T-helper 2 cell treated with Interferon-gamma antibody and Interleukin-4, amounts not matched to agents 100 ng/mL and 5 ng/mL, for 36 hours (primary cell): ENCODE results near the gene KRR1. TPM values are rescaled to one million over a fixed set of nuclear protein-coding genes. Genes with fewer than 3 reads are reported as not detected.
"Not testable (repeated sequence)": the region's sequence is repeated elsewhere in the genome, so short reads cannot be mapped to it uniquely, and the experiment has no call there.

ENCODE experiments used
- intact Hi-C: fragments of 100-400 bp; cut with micrococcal nuclease; formaldehyde crosslinking; loops from one replicate; pipeline ENCODE4 v1.15.1; 2023
- total RNA-seq: library from RNA; stranded (reverse); gene quantifications from 2 replicates; pipeline ENCODE4 v1.2.3, GENCODE V29; 2022

Gene KRR1
- total RNA-seq, 1 donor from 2014 or later, result 80.6 TPM

- intact Hi-C loops, result loop anchor here (1.0 to 5.0 kb wide), 4 partner anchors 290 to 928 kb away; partner anchors contain the start of gene BBS10
These were observed 15.5 kb upstream of the KRR1 start for GRCh38 chr12:75526655-75527511.

DNA sequence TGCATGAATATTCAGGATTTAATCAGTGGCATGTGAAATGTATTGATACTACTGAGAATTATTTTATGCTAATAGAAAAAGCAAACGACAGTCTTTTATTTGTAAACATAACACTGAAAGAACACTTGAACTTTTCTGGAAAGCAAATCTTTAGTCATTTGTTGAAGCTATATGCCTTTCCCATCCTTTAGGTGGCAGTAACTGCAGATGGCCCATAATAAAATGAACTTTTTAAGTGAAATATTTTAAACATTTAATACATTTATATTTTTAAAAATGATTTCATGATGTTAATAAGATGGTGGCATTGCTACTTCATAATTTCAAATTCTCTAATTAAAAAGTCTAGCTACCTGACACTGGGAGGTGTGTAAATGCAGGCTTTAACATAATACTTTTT is 13.9 kb upstream of the KRR1 start:
- intact Hi-C loops, result loop anchor here (5.0 kb wide), 1 partner anchor 292 kb away; no protein-coding TSS in a partner anchor

- intact Hi-C loops, result not testable (repeated sequence)
These were observed 10.7 kb upstream of the KRR1 start for GRCh38 chr12:75522124-75522523.

DNA sequence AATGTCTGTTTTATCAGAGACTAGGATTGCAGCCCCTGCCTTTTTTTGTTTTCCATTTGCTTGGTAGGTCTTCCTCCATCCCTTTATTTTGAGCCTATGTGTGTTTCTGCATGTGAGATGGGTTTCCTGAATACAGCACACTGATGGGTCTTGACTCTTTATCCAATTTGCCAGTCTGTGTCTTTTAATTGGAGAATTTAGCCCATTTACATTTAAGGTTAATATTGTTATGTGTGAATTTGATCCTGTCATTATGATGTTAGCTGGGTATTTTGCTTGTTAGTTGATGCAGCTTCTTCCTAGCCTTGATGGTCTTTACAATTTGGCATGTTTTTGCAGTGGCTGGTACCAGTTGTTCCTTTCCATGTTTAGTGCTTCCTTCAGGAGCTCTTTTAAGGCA is 9.8 kb upstream of the KRR1 start:
- intact Hi-C loops, result not testable (repeated sequence)

DNA sequence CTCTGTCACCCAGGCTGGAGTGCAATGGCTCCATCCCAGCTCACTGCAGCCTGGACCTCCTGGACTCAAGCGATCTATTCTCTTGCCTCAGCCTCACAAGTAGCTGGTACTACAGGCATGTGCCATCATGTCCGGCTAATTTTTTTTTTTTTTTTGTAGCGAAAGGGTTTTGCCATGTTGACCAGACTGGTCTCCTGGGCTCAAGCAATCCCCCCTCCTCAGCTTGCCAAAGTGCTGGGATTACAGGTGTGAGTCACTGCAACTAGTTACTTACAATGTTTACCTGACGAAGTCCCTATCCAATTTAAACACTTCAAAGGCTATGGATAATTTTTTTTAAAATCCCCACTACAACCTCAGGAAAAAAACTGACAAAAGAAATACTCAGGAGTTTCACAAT is 1.8 kb downstream of the KRR1 start:
- intact Hi-C loops, result loop anchor here (2.0 to 10.0 kb wide), 5 partner anchors 213 to 1255 kb away; partner anchors contain the start of gene ZDHHC17

DNA sequence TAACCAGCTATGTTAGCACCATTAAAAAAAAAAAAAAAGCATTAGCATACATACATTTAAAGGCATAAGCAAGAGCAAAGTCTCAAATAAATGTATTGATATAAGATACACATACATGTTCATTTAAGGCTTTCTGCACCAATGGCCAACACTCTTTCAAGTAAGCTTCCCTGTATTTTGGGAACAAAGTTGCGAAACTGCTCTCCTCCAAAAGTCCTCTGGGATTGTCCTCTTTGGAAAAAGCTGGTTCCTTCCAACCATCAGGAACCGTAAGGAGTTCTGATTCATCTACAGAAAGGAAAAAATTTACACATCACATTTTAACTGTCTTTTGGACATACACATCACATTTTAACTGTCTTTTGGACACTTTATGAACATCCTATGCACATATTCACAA is 3.2 kb downstream of the KRR1 start:
- intact Hi-C loops, result no loop called here

DNA sequence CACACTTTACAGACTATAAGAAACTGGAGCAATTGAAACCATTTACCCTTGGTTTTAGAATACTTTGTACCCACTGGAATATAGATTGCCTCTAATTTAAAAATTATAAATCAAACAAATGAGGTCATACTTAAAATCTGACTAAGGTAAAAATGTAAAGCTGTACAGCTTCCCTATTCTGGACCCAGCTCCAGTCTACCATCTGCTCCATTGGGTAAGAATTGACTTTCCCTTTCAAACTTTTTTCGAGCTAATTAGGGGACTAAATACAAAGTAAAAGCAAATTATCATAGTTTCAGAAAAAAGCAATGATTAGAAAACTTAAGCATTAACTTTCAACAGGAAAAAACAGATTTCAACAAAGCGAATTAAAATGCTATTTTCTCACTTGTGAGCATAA is 4.3 kb downstream of the KRR1 start:
- intact Hi-C loops, result no loop called here

DNA sequence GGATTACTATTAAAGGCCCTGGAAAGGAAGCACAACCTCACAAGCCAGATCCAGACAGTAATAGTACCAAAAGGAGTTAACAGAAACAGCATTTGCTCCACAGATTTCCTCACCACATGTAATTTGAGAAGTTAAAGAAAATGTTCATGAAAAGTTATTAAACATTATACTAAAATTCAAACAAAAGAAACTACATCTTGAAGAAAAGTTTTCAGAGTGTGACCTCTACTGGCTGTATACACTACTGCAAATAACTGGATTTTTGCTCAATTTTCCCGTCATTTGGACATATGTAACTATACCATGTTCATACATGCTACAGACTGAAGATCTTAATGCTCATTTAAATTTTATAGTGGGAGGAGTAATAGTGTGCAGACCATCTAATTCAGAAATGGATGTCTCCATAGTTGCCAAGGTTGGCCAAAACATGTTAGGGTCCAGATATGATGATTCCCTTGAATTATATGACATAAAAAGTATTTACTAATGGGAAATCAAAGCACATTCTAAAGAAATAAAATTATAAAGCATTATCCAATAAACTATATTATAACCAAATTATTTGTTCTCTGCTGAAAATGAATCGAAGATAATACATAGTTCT is 5.6 kb downstream of the KRR1 start:
- intact Hi-C loops, result loop anchor here (1.0 to 2.0 kb wide), 2 partner anchors 69 to 172 kb away; partner anchors contain the start of gene GLIPR1L1

DNA sequence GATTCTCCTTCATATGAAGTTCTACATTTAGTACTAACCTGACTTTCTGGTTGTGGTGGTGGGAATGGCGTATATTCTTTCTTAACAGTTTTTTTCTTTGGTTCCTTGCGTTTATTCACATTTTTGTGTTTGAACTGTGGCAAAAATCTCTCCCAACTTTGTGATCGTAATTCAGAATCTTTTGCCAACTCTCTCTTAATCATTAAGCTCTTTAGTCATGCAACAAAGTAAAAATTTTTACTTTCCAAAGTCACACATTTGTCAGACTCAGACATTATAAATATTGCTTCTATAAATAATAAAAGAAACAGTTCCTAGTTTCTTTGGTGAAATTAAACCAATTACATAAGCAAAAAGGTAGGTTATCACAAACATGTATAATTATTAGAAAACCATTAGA is 7.5 kb downstream of the KRR1 start:
- intact Hi-C loops, result loop anchor here (2.0 kb wide), 1 partner anchor 67 kb away; no protein-coding TSS in a partner anchor

DNA sequence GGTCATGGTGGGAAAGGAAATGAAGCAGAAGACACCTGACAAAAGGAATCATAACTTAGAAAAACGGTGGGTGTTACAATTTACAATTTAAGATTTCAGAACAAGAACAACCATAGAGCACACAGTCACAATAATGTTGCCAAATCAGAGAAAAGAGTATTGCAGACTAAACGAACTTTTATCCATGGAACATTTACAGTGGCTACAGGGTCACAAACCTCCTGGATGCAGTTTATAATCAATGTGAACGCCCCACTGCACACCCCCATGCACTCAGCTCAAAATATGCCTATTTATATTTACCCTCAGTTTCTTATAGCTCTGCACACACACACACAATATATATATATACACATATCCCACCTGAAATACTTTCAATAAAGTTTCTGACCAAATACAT is 8.0 kb downstream of the KRR1 start:
- intact Hi-C loops, result no loop called here

DNA sequence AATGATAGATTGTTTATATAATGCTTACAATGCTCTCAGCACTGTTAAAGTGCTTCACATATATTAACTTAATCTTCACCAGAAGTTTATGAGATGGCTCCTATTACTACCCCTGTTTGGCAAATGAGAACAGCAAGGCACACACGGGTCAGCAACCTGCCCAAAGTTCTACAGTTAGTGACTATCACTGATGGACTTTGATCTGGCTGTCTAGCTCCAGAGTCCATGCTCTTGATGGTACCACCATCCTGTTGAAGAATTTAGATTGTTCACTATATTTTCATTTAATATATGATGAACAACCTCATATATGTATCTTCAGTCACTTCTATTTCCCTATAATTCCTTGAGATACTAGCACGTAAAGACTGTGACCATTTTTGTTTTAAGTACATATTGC is 20.2 kb downstream of the KRR1 start:
- intact Hi-C loops, result no loop called here

GRCh38 chr12:75489613-75490210 is 21.7 kb downstream of the KRR1 start:
- intact Hi-C loops, result loop anchor here (10.0 kb wide), 1 partner anchor 955 kb away; the partner anchor contains the start of gene ATXN7L3B

GRCh38 chr12:75489187-75489586 is 22.2 kb downstream of the KRR1 start:
- intact Hi-C loops, result loop anchor here (10.0 kb wide), 1 partner anchor 954 kb away; the partner anchor contains the start of gene ATXN7L3B

DNA sequence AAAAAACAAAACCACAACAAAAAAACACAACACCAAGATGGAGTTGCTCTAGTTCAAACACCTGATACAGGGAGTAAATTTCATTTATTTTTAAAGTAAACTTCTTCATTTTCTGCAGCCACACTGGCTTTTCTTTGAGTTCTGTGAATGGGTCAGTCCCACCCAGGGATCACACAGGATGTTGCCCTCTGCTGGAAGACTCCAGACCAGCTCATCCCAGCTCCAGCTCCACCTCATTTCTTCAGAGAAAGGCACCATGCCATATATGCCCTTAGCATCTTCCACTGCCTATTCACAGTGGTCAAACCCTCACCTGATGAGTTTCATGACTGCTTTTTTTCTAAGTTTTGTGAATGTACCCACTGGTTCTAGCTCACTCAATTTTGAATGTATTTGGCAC is 22.9 kb downstream of the KRR1 start:
- intact Hi-C loops, result loop anchor here (10.0 kb wide), 1 partner anchor 954 kb away; the partner anchor contains the start of gene ATXN7L3B

- intact Hi-C loops, result loop anchor here (10.0 kb wide), 1 partner anchor 953 kb away; the partner anchor contains the start of gene ATXN7L3B
These were observed 24.1 kb downstream of the KRR1 start for GRCh38 chr12:75487308-75487707.

- intact Hi-C loops, result loop anchor here (5.0 to 10.0 kb wide), 3 partner anchors 47 to 950 kb away; partner anchors contain the start of gene ATXN7L3B
These were observed 27.0 kb downstream of the KRR1 start for GRCh38 chr12:75484450-75484849.

DNA sequence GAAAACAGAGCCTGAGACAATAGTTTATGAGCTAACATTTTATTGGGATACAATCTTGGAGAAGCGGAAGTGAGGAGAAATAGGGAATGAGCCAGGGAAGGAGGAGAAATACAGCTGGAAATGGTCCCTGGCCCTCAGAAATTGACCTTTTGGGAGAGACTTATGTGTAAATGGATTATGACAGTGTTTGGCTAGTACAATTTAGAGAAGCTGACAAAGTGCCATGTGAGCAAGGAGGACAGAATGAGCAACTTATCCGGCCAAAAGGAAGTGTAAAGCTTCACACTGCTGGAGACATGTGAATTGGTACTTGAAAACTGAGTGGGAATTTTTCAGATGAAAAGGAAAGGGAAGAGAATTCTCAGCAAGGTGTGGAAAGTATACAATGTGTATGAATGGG is 28.0 kb downstream of the KRR1 start:
- intact Hi-C loops, result loop anchor here (5.0 to 10.0 kb wide), 3 partner anchors 46 to 949 kb away; partner anchors contain the start of gene ATXN7L3B

GRCh38 chr12:75482646-75483045 is 28.8 kb downstream of the KRR1 start:
- intact Hi-C loops, result loop anchor here (5.0 to 10.0 kb wide), 3 partner anchors 45 to 948 kb away; partner anchors contain the start of gene ATXN7L3B

GRCh38 chr12:75481774-75482173 is 29.6 kb downstream of the KRR1 start:
- intact Hi-C loops, result loop anchor here (5.0 to 10.0 kb wide), 3 partner anchors 44 to 947 kb away; partner anchors contain the start of gene ATXN7L3B

DNA sequence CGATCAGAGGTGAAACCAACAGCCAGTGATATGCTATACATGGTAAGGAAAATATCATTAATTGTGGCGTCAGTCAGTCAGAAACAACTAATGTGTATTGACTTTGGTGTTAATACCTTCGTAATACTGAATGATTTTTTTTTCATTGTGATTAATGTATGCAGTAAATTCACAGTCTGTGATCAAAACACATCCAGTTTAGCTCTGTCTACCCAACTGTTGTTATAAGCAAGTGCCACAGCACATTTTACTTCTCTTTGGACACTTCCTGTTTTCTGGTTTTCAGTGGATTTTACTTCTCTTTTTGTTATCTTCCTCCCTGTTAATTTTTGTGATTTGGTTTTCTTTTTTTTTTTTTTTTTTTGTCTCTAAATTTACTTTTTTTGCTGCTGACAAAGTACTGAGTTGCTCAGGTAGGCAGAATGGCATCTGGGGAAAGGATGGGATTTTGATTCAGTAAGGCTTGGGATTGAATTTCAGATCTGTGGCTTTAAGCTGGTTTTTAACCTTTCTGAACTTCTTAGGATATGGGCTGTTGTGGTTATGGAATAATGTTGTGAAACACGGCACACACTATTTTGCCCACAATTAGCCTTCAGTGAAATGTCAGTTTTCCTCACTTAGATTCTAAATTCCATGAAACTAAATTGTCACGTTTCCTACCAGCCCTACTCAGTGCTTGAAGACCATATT is 30.2 kb downstream of the KRR1 start:
- intact Hi-C loops, result loop anchor here (5.0 to 10.0 kb wide), 3 partner anchors 44 to 946 kb away; partner anchors contain the start of gene ATXN7L3B
